ENCODE measurements around the gene AKAP1. TPM values are rescaled to one million over a fixed set of nuclear protein-coding genes. Genes with fewer than 3 reads are reported as not detected.

AKAP1 gene
- total and polyA plus RNA-seq, 9 of the 15 experiments (the other 6 are each of a cell fraction or from before 2014, with no cell fraction given) = 12.9 to 63.8 (median 36.4) TPM

- TF ChIP-seq FOXM1 (IDR thresholded peaks at IDR 0.05; ENCODE audit: low read depth) = no peak
- TF ChIP-seq FOXM1 (CRISPR knock-in tag; IDR thresholded peaks at IDR 0.05; ENCODE audit: low read depth) = no peak
- TF ChIP-seq JUN (IDR thresholded peaks at IDR 0.05; ENCODE audit: borderline replicate concordance, low read depth, low read length) = no peak
- no peak for TF ChIP-seq JUN (CRISPR knock-in tag; IDR thresholded peaks at IDR 0.05; ENCODE audit: borderline replicate concordance)
- TF ChIP-seq, protein P1, sequence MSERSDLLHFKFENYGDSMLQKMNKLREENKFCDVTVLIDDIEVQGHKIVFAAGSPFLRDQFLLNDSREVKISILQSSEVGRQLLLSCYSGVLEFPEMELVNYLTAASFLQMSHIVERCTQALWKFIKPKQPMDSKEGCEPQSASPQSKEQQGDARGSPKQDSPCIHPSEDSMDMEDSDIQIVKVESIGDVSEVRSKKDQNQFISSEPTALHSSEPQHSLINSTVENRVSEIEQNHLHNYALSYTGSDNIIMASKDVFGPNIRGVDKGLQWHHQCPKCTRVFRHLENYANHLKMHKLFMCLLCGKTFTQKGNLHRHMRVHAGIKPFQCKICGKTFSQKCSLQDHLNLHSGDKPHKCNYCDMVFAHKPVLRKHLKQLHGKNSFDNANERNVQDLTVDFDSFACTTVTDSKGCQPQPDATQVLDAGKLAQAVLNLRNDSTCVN (CRISPR knock-in tag; IDR thresholded peaks at IDR 0.05) = no peak
- no peak for TF ChIP-seq NUFIP1 (IDR thresholded peaks at IDR 0.05; ENCODE audit: partially characterized antibody)
- no peak for TF ChIP-seq ZNF143 (CRISPR knock-in tag; IDR thresholded peaks at IDR 0.05)
- no peak for TF ChIP-seq MCM2 (IDR thresholded peaks at IDR 0.05; ENCODE audit: low read depth)
- ChIA-PET CTCF (ENCODE audit: low intra/inter-chr PET ratio) (no interaction called here), POLR2A (interaction anchor here (0.7 to 1.6 kb wide), 2 partner anchors 9 to 219 kb away, joined by 3 to 5 read pairs; no protein-coding TSS in a partner anchor)
- no peak overlapping the region for H3K27ac ChIP-seq (ENCODE audit: extremely low read depth, low read depth, low read length)
- 72% methylated on average over 40 of the region's 49 CpGs for WGBS (ENCODE audit: insufficient coverage, low coverage, missing lambda C conversion rate)
- H2AFZ ChIP-seq (ENCODE audit: low read depth, low read length) = no peak overlapping the region
- no peak overlapping the region for H3K4me3 ChIP-seq
- no peaks in the 10 kb centered on the region for H3K36me3 ChIP-seq (ENCODE audit: control insufficient read depth, insufficient read depth, low read length)
- no peaks in the 10 kb centered on the region for H3K79me2 ChIP-seq (ENCODE audit: control insufficient read depth, insufficient read depth, low read length)
- ATAC-seq = no peak
- intact Hi-C loops (cut with micrococcal nuclease) (no loop called here), in situ Hi-C loops (cut with MboI) (no loop called here)
- FAIRE-seq = no peak
- peaks cover 3 to 15% of the 10 kb centered on the region in 2 experiments; a peak in 3 of 5 replicates for H3K4me1 ChIP-seq (replicated peaks in 1 of 2; ENCODE audit: control insufficient read depth in 2 of 2, insufficient read depth in 2 of 2, low read length in 2 of 2)
- H3K9me3 ChIP-seq (replicated peaks; ENCODE audit: control insufficient read depth, insufficient read depth, low read depth, low read length) = no peaks in the 10 kb centered on the region
- H4K20me1 ChIP-seq (replicated peaks; ENCODE audit: control insufficient read depth, insufficient read depth, low read length) = no peaks in the 10 kb centered on the region
- DNase-seq (ENCODE audit: extremely low read depth in 1 of 4, low spot score in 3 of 4) = no peak
- no TSS peak for BruUV-seq (replicated peaks)
- no peaks in the 10 kb centered on the region for H3K9me1 ChIP-seq (ENCODE audit: control insufficient read depth, insufficient read depth, low read length)
- no peak overlapping the region for H3K9ac ChIP-seq (ENCODE audit: insufficient read depth in 1 of 2, low read depth in 2 of 2, low read length in 2 of 2)
- H3K4me2 ChIP-seq (ENCODE audit: insufficient read depth, low read length) = no peak overlapping the region
- no peaks in the 10 kb centered on the region for H3K27me3 ChIP-seq (ENCODE audit: control insufficient read depth in 2 of 2, insufficient read depth in 2 of 2, low read length in 2 of 2)
These were observed 39.8 kb upstream of the AKAP1 start for GRCh38 chr17:57044976-57045867.

Measured in K562 (cell line).